A673 (cell line): ENCODE data around the gene BMP8B.

Experiments
- EZH2 ChIP-seq: fragments of 200-600 bp; sonication (generic); IDR thresholded peaks from 2 replicates; pipeline ENCODE4 v1.6.1; 2017; ENCODE audit warnings: borderline replicate concordance, low read depth, mild to moderate bottlenecking, mixed read lengths, antibody characterized with exemption, low read length; ENCODE audit not compliant: poor library complexity, severe bottlenecking
- TF ChIP-seq, protein P1 (sequence below): fragments of 300-800, 200-600 bp; sonication (generic); conservative IDR thresholded peaks from 2 replicates; pipeline ENCODE4 v1.5.1; 2017; ENCODE audit warnings: low read depth, mild to moderate bottlenecking, antibody characterized with exemption, low read length, moderate library complexity, mixed read lengths

DNA sequence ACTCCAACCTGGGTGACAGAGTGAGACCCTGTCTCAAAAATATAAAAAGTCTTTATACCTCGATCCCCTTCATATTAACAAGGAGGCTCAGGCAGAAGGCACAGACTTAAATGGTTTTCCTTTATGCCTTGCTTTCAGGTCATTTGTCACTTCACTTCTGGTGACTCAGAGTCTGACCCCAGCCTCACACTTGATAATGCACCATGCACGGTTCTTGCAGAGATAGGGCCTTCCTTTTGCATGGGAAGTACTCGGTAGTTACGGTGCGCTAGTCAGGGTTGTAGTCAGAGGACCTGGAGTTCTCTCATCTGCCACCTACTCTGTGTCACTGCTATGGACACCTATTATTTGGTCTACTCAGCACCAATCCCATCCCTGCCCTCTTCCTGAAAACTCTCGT, 43.6 kb upstream of the BMP8B start:
- TF ChIP-seq, protein P1, sequence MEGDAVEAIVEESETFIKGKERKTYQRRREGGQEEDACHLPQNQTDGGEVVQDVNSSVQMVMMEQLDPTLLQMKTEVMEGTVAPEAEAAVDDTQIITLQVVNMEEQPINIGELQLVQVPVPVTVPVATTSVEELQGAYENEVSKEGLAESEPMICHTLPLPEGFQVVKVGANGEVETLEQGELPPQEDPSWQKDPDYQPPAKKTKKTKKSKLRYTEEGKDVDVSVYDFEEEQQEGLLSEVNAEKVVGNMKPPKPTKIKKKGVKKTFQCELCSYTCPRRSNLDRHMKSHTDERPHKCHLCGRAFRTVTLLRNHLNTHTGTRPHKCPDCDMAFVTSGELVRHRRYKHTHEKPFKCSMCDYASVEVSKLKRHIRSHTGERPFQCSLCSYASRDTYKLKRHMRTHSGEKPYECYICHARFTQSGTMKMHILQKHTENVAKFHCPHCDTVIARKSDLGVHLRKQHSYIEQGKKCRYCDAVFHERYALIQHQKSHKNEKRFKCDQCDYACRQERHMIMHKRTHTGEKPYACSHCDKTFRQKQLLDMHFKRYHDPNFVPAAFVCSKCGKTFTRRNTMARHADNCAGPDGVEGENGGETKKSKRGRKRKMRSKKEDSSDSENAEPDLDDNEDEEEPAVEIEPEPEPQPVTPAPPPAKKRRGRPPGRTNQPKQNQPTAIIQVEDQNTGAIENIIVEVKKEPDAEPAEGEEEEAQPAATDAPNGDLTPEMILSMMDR = no peak
- no peak for TF ChIP-seq EZH2
